Bladder microvascular endothelial cell (primary cell): ENCODE data around the gene IMPACT. TPM values are rescaled to one million over a fixed set of nuclear protein-coding genes. Genes with fewer than 3 reads are reported as not detected.

Experiments used
- total RNA-seq: library from RNA; depleted of rRNA; stranded (reverse); fragments of >200 nt; gene quantifications from 2 replicates; pipeline ENCODE4 v1.2.3, GENCODE V29; 2014

IMPACT gene, protein sequence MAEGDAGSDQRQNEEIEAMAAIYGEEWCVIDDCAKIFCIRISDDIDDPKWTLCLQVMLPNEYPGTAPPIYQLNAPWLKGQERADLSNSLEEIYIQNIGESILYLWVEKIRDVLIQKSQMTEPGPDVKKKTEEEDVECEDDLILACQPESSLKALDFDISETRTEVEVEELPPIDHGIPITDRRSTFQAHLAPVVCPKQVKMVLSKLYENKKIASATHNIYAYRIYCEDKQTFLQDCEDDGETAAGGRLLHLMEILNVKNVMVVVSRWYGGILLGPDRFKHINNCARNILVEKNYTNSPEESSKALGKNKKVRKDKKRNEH
- 13.8 and 21.2 TPM in 2 replicates for total RNA-seq

DNA sequence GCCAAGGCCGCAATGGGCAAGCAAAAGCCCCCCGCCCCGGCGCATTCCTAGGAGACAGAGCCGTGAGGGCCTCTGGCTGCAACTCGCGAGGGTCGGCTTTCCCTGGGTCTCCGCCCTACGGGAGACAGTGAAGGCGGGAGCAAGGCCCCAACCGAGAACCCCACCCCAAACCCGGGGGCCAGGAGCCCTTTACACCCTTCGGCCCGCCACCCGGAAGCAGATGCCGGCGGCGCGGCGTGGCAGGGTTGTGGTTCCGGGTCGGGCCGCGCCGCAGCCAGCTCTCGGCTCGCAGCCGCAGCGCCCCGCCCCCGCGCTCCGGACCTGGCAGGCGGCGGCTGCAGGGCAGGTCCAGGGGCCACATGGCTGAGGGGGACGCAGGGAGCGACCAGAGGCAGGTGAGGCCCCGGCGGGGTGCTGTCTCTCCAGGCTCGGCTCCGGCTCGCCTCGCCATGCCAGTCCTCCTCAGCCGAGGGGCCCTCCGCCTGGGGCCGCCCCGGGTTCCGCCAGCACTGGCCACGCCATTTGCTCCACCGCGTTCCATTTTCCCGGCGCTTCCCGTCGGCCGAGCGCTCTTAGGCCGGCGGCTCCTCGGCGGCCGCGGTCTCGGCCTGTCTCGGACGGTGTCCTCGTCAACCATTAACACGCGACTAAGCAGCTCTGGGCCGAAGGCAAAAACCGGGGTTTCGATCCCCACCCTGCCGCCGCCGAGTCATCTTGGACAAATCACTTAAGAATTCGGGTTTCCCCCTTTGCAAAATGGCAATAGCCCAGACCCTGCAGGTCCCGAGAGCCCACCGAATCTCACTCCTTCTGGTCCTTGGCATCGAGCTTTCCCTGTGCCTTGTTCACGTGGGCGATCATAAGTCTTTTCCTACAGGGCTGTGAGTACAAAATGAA, at the start of gene IMPACT:
Gene IMPACT, plus strand, starts transcription at position 273 of the 897 bp plus-strand sequence. Its CDS starts 87 bp downstream, at position 360.

DNA sequence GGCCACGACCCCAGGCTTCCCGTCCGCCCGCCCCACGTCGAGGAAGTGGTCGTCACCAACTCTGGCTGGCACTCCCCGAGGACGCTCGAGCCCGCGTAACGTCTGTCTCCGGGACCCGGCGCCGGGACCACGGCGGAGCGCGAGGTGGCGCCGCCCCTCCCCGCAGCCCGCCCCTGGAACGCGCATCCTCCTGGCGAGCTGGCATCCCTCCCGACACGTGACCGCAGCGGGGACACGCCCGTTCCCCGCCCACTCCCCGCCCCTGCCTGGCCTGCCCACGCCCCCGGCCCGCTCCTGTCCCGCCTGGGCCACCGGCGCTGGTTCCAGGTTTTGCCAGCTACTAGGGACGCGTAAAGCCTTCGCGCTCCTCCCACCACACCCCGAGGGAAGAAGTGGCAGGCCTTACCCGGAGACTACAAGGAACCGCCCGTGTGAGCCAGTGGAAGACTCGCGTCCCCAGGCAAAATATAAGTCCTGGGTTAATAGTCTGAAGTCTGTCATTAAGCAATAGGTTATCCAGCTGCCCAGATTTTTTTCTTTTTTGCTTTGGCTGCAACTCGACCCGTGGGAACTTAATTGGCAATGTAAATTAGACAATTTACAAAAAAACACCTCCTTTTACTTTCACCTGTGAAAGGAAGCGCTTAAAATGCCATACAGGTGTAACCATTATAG, 28.6 kb upstream of the IMPACT start, which contains the start of gene OSBPL1A:
Gene OSBPL1A, minus strand, starts transcription at position 131 of the 675 bp plus-strand sequence. CDS start 20,291 bp downstream, outside the sequence.

DNA sequence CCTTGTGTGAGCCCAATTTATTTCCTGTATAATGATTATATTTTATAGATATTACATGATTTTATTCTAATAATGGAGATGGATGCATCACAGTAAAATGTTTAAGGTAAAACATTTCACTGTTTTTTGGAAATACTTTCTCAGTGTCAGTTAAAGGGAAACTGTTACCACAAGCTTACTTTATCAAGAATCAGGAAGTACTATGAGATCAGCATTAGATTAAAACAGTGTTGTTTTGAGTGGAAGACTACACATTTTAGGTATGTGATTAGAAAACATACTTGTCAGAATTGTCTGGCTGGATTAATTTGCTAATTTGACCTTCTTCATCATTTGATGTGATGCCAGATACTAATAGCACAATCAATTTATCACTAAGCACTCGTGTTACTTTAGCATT, 33.9 kb downstream of the IMPACT start, which contains the start of gene HRH4:
Gene HRH4, plus strand, starts transcription at position 250 of the 400 bp plus-strand sequence. Its CDS starts 92 bp downstream, at position 342.

Other genes with a start within 250 kb of the IMPACT start
- gene OSBPL1A, start 28.8 kb upstream of the IMPACT start, total RNA-seq, result 6.8 and 16.2 TPM in 2 replicates
- gene HRH4, start 34.0 kb downstream of the IMPACT start, total RNA-seq, result not detected in 2 replicates